Epithelial cell of proximal tubule (primary cell): ENCODE results near the gene MELTF. TPM values are rescaled to one million over a fixed set of nuclear protein-coding genes. Genes with fewer than 3 reads are reported as not detected.
"Not testable (repeated sequence)": the region's sequence is repeated elsewhere in the genome, so short reads cannot be mapped to it uniquely, and the experiment has no call there.

Experiments
- DNase-seq: peaks from one replicate; pipeline ENCODE4 v3.0.0-alpha.2; 2011; ENCODE audit warnings: low read depth
- H3K4me3 ChIP-seq: 2 replicates; pipeline ENCODE4 v1.5.1; 2011; ENCODE audit warnings: low read depth, mild to moderate bottlenecking, low read length
- CTCF ChIP-seq: conservative IDR thresholded peaks from 2 replicates; pipeline ENCODE4 v1.5.1; 2012; ENCODE audit warnings: low read depth, mild to moderate bottlenecking, low read length
- total RNA-seq: library from RNA; depleted of rRNA; stranded (reverse); fragments of >200 nt; gene quantifications from 2 replicates; pipeline ENCODE4 v1.2.3, GENCODE V29; 2015

MELTF gene
- total RNA-seq, 1 donor from 2014 or later, result 26.9 TPM

- no peak for DNase-seq
- TF ChIP-seq CTCF, result no peak
- H3K4me3 ChIP-seq, result no peak overlapping the region
Measured at GRCh38 chr3:197042539-197042938, 12.9 kb upstream of the MELTF start.

GRCh38 chr3:197041875-197042488, 12.4 kb upstream of the MELTF start:
- no peak for DNase-seq

GRCh38 chr3:197040658-197041057, 11.0 kb upstream of the MELTF start:
- H3K4me3 ChIP-seq, result no peak overlapping the region
- no peak for DNase-seq
- TF ChIP-seq CTCF, result no peak

More at GRCh38 chr3:197041875-197042488, 12.4 kb upstream of the MELTF start:
- TF ChIP-seq CTCF, result no peak
- no peak overlapping the region for H3K4me3 ChIP-seq

GRCh38 chr3:197038679-197039462, 9.3 kb upstream of the MELTF start:
- DNase-seq, result no peak
- TF ChIP-seq CTCF, result no peak
- H3K4me3 ChIP-seq, result no peak overlapping the region

- DNase-seq, result no peak
- TF ChIP-seq CTCF, result no peak
- H3K4me3 ChIP-seq, result no peak overlapping the region
Measured at GRCh38 chr3:197035577-197035976, 6.0 kb upstream of the MELTF start.

GRCh38 chr3:197034778-197035177, 5.2 kb upstream of the MELTF start:
- not testable (repeated sequence) for DNase-seq, H3K4me3 ChIP-seq

GRCh38 chr3:197033764-197034163, 4.1 kb upstream of the MELTF start:
- not testable (repeated sequence) for H3K4me3 ChIP-seq, DNase-seq
